Stimulated activated naive CD4-positive, alpha-beta T cell treated with Interleukin-2 at 50 U/mL for 16 hours (primary cell): ENCODE results near the gene FRG1.
"Not testable (repeated sequence)": the region's sequence is repeated elsewhere in the genome, so short reads cannot be mapped to it uniquely, and the experiment has no call there.

ENCODE experiments used
- DNase-seq: peaks from one replicate; lab custom pipeline; 2025; lab: John Stamatoyannopoulos, UW

Gene FRG1

DNA sequence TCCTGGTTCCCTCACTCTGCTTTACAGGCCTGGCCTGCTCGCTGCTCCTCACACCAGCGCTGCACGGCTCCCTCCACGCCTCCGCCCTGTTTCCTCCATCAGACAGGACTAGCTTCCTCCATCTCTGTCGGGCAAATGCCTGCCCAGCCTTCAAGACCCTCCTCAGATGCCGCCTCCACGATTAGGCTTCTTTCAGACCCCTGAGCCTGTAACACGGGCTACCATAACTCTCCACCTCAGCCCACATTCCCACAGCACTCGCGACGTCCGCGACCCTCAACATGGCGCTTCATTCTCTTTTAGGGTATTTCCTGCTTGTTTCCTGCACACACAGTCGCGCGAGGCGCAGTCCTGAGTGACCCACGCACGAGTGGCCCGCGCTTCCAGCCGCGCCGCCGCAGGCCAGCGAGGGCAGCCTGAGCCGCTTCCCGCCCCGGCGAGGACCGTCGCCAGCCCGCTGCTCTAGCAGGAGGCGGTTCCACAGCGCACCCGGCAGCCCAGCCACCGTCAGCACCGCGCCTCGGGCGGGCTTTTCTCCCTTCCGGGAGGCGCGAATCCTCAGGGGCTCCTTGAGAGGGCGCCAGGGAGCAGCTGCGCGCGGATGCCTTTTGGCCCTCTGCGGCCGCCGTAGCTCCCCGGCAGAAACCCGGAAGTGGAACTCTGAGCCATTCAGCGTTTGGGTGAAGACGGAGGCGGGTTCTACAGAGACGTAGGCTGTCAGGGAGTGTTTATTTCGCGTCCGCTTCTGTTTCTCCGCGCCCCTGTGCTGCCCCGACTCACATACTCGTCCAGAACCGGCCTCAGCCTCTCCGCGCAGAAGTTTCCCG is at the start of gene FRG1:
TSS of gene FRG1 (plus strand) at position 695 of the 827 bp plus-strand sequence. CDS start 138 bp downstream, outside the sequence.
- DNase-seq = no peak

- no peak for DNase-seq
These were observed 43.0 kb upstream of the FRG1 start for GRCh38 chr4:189897667-189898066.

DNA sequence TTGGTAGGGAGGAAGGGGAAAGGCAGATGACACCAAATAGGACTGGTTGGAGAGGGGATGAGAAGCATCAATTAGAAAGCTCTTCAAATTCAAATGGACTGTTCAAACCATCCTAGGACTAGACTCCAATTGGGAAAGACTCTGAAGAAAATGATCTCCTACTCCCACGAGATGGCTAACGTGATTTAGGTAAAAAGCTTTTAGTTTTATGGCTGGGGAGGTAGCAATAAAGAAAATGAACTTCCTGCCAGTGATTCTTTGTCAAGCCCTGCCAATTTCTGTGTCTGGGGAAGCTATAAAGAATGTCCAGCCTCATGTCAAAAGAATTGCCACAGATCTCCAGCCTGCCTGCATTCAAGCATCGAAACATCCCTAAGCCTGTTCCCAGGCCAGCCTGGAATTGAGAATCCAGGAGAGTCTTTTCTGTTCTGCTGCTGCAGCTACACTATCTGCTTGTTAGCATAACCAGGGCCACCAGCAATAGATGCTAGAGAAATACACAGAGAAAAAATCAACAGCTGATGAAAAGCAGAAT is 41.1 kb upstream of the FRG1 start:
- DNase-seq = not testable (repeated sequence)

- not testable (repeated sequence) for DNase-seq
These were observed 36.1 kb upstream of the FRG1 start for GRCh38 chr4:189904420-189905027.

DNA sequence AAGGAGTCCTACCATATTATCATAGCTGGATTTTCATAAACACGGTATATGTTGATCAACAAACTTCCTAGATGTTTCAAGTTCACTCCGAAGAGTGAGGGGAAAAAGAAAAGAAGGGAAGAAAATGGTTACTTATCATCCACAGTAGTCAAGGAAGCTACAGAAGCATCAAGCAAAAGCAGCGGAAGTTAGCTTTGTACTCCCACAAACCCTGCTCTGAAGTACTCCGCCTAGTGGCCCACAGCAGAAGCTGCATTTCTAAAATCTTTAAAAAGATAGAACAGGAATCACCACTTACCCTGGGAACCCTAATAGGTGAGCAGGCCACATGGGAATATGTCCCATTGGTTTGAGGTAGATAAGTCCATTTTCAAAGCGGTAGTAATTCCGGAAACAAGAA is 28.5 kb upstream of the FRG1 start:
- no peak for DNase-seq

- no peak for DNase-seq
These were observed 23.3 kb upstream of the FRG1 start for GRCh38 chr4:189917161-189917891.

DNA sequence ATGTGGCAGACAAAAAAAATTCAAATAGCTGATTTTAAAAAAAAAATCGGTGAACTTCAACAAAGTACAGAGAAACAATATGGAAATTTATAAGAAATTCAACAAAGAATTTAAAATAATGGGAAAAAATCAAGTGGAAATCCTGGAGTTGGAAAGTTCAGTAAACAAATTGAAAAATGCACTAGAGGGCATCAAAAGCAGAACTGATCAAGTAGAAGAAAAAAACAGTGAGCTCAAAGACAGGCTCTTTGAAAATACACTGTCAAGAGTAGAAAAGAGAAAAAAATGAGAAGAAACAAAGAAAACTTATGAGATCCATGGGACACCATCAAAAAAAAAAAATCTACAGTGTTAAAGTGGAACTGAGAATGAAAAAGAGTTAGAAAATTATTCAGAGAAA is 19.6 kb upstream of the FRG1 start:
- DNase-seq = no peak

DNA sequence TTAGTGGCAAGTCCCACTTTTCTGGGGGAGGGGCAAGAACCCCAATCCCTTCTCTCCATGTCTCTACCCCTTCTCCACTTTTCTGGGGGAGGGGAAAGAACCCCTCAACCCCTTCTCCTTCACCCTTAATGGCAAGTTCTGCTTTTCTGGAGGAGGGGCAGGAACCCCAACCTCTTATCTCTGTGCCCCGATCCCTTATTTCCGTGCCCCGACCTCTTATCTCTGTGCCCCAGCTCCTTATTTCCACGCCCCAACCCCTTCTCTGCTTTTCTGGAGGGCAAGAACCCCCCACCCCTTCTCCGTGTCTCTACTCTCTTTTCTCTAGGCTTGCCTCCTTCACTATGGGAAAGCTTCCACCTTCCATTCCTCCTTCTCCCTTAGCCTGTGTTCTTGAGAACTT is 13.9 kb upstream of the FRG1 start:
- DNase-seq = not testable (repeated sequence)

DNA sequence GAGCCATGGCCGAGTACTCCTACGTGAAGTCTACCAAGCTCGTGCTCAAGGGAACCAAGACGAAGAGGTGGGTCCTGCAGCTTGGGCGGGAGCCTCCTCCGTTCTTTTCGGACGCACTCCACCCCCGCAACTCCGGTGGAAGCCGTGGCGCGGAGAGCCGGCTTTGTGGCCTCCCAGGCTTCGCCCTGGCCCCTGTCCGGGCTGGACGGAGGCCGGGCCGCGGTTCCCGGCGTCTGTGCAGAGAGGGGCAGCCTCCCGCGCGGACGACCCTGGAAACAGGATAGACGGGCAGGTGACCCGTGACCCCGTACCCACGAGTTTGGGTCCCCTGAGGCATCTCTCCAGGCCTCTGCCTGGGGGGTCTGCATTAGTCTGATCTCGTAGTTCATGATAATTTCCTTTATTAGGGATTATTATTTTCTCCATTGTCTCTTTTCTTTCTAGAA is 356 bp downstream of the FRG1 start:
- no peak for DNase-seq

DNA sequence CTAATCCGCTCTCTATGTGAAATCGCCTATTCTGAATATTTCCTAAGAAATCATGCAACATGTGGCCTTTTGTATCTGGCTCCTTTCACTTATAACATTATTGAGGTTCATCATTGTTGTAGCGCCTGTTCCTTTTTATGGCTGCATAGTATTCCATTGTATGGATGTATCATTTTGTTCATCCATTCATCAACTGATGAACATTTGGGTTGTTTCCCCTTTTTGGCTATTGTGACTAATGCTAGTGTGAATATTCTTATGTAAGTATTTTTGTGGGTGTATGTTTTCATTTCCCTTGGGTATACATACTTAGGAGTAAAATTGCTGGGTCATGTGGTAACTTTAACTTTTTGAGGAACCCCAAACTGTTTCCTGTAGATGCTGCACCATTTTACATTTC is 1.7 kb downstream of the FRG1 start:
- not testable (repeated sequence) for DNase-seq

- not testable (repeated sequence) for DNase-seq
These were observed 3.4 kb downstream of the FRG1 start for GRCh38 chr4:189944077-189944476.

GRCh38 chr4:189946906-189947305 is 6.2 kb downstream of the FRG1 start:
- not testable (repeated sequence) for DNase-seq

GRCh38 chr4:189948486-189948885 is 7.8 kb downstream of the FRG1 start:
- not testable (repeated sequence) for DNase-seq

DNA sequence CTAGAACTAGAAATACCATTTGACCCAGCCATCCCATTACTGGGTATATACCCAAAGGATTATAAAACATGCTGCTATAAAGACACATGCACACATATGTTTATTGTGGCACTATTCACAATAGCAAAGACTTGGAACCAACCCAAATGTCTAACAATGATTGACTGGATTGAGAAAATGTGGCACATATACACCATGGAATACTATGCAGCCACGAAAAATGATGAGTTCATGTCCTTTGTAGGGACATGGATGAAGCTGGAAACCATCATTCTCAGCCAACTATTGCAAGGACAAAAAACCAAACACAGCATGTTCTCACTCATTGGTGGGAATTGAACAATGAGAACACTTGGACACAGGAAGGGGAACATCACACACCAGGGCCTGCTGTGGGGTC is 28.6 kb downstream of the FRG1 start:
- DNase-seq = not testable (repeated sequence)

GRCh38 chr4:189973646-189974045 is 33.0 kb downstream of the FRG1 start:
- no peak for DNase-seq

DNA sequence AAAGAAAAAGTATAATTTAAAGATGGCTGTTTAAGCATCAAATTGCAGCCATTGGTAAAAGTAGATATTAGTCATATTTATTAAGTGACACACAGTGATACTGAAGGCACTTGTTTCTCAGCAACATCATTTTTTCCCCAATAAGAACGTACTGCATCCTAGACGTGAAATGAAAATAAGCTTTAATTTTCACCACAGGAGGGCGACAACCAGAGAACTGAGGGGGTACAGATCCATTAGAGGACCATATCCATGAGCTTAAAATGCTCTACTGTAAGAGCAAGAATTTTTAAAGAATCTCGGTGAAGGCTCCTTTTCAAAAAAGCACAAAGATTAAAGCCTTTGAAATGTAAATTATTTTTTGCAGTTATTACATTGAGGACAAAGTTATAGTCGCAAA is 33.4 kb downstream of the FRG1 start:
- no peak for DNase-seq

DNA sequence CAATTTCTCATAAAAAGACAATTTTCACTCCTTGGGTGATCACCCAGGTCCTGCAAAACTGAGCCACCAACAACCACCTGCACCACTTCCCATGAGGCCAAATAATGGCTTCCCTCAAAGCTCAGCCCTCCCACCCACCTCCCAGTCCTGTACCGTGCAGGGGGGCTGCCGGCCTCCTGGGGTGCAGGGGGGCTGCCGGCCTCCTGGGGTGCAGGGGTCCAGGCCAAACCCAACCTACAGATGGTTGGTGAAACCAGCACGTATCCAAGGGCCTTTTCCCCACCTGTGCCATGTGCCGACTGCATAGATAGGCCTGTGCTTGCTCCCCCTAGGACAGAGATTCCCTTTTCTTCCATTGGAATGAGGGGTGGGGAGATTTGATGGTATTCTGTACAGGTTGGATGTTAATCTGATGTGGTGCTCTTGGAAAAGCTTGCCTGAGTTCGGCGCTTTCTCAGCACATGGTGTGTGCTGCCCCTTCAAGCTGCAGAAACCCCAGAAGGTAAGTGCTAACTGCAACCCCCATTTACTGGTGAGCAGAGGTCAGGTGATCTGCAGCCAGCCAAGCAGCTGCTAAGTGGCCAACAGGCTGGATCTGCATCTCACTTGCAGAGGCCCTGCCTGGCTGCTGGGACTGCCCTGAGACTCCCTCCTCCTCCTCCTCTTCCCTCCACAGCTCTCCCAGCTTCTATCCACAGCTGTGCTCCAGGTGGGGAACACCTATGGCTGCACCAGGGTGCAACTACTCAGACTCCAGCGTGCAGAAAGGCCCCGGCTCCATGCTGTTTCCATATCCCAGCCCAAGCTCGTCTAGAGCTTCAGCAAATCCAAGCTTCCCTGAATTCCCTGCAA is 38.8 kb downstream of the FRG1 start:
- no peak for DNase-seq

DNA sequence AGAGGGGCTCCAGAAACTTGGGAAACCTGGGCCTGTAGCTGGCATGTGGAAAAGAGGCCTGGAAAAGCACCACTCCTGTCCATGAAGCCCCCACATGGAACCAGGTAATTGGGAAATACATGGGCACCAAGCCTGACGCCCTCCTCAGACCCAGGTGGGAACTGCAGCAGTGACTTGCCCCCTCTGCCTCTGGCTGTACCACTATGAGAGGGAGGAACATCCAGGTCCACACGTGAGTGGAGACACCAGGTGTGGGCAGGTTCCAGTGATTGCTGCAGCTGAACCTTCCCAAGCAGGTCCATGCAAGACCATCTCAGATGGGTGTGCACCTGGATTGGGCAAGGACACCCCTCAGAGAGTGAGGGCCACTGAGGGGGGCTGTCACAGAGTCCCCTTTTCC is 39.6 kb downstream of the FRG1 start:
- DNase-seq = not testable (repeated sequence)

GRCh38 chr4:189981970-189982369 is 41.3 kb downstream of the FRG1 start:
- DNase-seq = no peak

DNA sequence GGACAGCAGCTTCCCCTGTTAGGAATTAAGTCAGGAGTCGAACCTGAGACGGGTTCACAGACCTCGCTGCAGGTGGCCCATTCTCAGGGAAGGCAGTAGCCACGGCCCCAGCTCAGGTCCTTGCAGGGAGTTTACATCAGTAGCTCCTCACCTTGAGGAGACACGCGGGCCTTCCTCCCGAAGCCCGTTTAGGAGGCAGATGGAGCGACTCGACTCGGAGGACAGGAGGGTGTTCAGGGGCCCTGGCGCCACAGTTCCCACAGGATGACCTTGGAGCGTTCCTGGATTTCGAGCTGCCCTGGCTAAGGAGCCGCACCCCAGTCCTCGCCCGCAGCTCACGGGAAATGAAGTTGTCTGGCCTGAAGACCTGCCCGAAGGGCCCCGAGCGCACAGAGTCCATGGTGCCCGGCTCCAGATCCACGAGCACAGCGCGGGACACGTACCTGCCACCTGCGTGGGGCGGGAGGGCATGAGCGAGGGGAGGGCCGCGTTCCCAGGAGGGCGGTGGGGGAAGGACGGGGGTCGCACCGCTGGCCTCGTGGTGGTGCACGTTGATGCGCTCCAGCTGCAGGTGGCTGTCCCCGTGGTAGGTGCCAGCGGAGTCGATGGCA is 43.3 kb downstream of the FRG1 start:
- DNase-seq = not testable (repeated sequence)

GRCh38 chr4:189984661-189985060 is 44.0 kb downstream of the FRG1 start:
- DNase-seq = not testable (repeated sequence)
